HCT116 (cell line): Measurements from ENCODE around the gene ZNFX1. TPM values are rescaled to one million over a fixed set of nuclear protein-coding genes. Genes with fewer than 3 reads are reported as not detected.
A peak's percentile ranks its signal among the peaks of the same experiment; 100 is the strongest.

Experiments used
- ATAC-seq: fragments of 200-7000 bp; cut with Tn5 transposase; 2 replicates; pipeline ENCODE4 v1.9.1; 2020; ENCODE audit warnings: mild to moderate bottlenecking, moderate library complexity
- BruUV-seq: library from RNA; stranded (reverse); fragments of 400-500 nt; replicated peaks from 2 replicates; lab custom pipeline; 2021; lab: Mats Ljungman, UMichigan
- CTCF ChIA-PET: fragments of 300-600 bp; sonication (Branson Sonifier 250); formaldehyde crosslinking; loops from one replicate; lab custom pipeline; 2021; ENCODE audit warnings: antibody characterized with exemption; lab: Charles Lee
- POLR2A ChIA-PET: fragments of 300-600, 350-600 bp; sonication (Branson Sonifier 250); formaldehyde crosslinking; loops from one replicate; lab custom pipeline; 2021; ENCODE audit warnings: antibody characterized with exemption; lab: Charles Lee
- RAD21 ChIA-PET, 2 experiments: fragments of 300-600 bp; sonication (Branson Sonifier 250); formaldehyde crosslinking; loops; one replicate each; lab custom pipeline; 2023; ENCODE audit warnings: low total read pairs in 2 of 2; ENCODE audit not compliant: uncharacterized antibody in 2 of 2, unreplicated experiment in 2 of 2, low non-redundant PET in 1 of 2; lab: Charles Lee
- DNase-seq: peaks from one replicate; pipeline ENCODE4 v3.0.0-alpha.2; 2010; ENCODE audit warnings: low read depth, low spot score
- H2AFZ ChIP-seq: fragments of 200-600 bp; shearing (Covaris generic), sonication (generic); 2 replicates; pipeline ENCODE4 v1.6.1; 2017; ENCODE audit warnings: low read depth, mixed run types, mixed read lengths, antibody characterized with exemption, low read length; ENCODE audit not compliant: poor library complexity, severe bottlenecking
- H3K27ac ChIP-seq: 2 replicates; pipeline ENCODE4 v1.5.1; 2012; ENCODE audit warnings: low read depth, low read length
- H3K27me3 ChIP-seq: fragments of 200-600 bp; sonication (generic); 2 replicates; pipeline ENCODE4 v1.6.1; 2016; ENCODE audit warnings: mixed run types, low read length, mixed read lengths; ENCODE audit not compliant: insufficient read depth
- H3K36me3 ChIP-seq, 2 experiments: fragments of 200-500 bp in 1 of 2; fragments of 200-600 bp in 1 of 2; sonication (Bioruptor generic) in 1 of 2; sonication (generic) in 1 of 2; 2 replicates each; pipeline versions ENCODE4 v1.5.1 to v1.6.1; 2014 to 2016; ENCODE audit warnings: low read length in 2 of 2, inconsistent platforms in 1 of 2, mixed read lengths in 1 of 2, mixed run types in 1 of 2; ENCODE audit not compliant: insufficient read depth in 2 of 2, control insufficient read depth in 1 of 2
- H3K4me1 ChIP-seq, 2 experiments: fragments of 200-600 bp in 1 of 2; sonication (generic) in 1 of 2; 2 replicates each; pipeline versions ENCODE4 v1.5.1 to v1.6.1; 2012 to 2017; ENCODE audit warnings: low read length in 2 of 2, inconsistent platforms in 1 of 2, mild to moderate bottlenecking in 1 of 2, mixed read lengths in 1 of 2, mixed run types in 1 of 2, moderate library complexity in 1 of 2; ENCODE audit not compliant: insufficient read depth in 2 of 2, control insufficient read depth in 1 of 2
- H3K4me2 ChIP-seq: fragments of 200-600 bp; sonication (generic); 2 replicates; pipeline ENCODE4 v1.6.1; 2017; ENCODE audit warnings: mixed run types, low read length, mixed read lengths
- H3K4me3 ChIP-seq, 2 experiments: fragments of 200-600 bp in 1 of 2; sonication (generic) in 1 of 2; replicated peaks in 1 of 2; 2 replicates each; pipeline ENCODE4 v1.5.1; 2011 to 2016; ENCODE audit warnings: low read length in 2 of 2, control low read depth in 1 of 2, low read depth in 1 of 2, mild to moderate bottlenecking in 1 of 2, mixed read lengths in 1 of 2, mixed run types in 1 of 2
- H3K79me2 ChIP-seq: fragments of 200-600 bp; sonication (generic); 2 replicates; pipeline ENCODE4 v1.6.1; 2017; ENCODE audit warnings: mild to moderate bottlenecking, mixed run types, low read length, moderate library complexity, mixed read lengths; ENCODE audit not compliant: insufficient read depth
- H3K9ac ChIP-seq: fragments of 200-600 bp; sonication (generic); 2 replicates; pipeline ENCODE4 v1.6.1; 2016; ENCODE audit warnings: low read length, mixed read lengths
- H3K9me2 ChIP-seq: fragments of 200-600 bp; sonication (generic), shearing (Covaris generic); 2 replicates; pipeline ENCODE4 v1.6.1; 2017; ENCODE audit warnings: mixed run types, mild to moderate bottlenecking, moderate library complexity; ENCODE audit not compliant: insufficient read depth
- H3K9me3 ChIP-seq, 2 experiments: fragments of 200-500 bp in 1 of 2; fragments of 200-600 bp in 1 of 2; sonication (Bioruptor generic) in 1 of 2; sonication (generic) in 1 of 2; 2 replicates each; pipeline ENCODE4 v1.6.1; 2014 to 2017; ENCODE audit warnings: low read length in 2 of 2, mixed read lengths in 2 of 2, inconsistent platforms in 1 of 2, low read depth in 1 of 2, mild to moderate bottlenecking in 1 of 2, mixed run types in 1 of 2, moderate library complexity in 1 of 2; ENCODE audit not compliant: control insufficient read depth in 1 of 2, insufficient read depth in 1 of 2
- H4K20me1 ChIP-seq: fragments of 200-600 bp; sonication (generic), shearing (Covaris generic); 2 replicates; pipeline ENCODE4 v1.6.1; 2017; ENCODE audit warnings: mixed run types, mild to moderate bottlenecking, moderate library complexity; ENCODE audit not compliant: insufficient read depth
- CBX3 ChIP-seq: IDR thresholded peaks from 2 replicates; pipeline ENCODE4 v1.6.1; 2012; ENCODE audit warnings: low read depth
- CEBPB ChIP-seq: IDR thresholded peaks from 2 replicates; pipeline ENCODE4 v1.6.1; 2012; ENCODE audit warnings: low read depth
- EZH2phosphoT487 ChIP-seq: fragments of 200-600 bp; IDR thresholded peaks from 2 replicates; pipeline ENCODE4 v1.6.1; 2018; ENCODE audit warnings: antibody characterized with exemption, borderline replicate concordance
- FOSL1 ChIP-seq: IDR thresholded peaks from 2 replicates; pipeline ENCODE4 v1.6.1; 2012; ENCODE audit warnings: low read depth
- JUND ChIP-seq: IDR thresholded peaks from 2 replicates; pipeline ENCODE4 v1.6.1; 2012
- POLR2A ChIP-seq: IDR thresholded peaks from 2 replicates; pipeline ENCODE4 v1.7.0; 2011; ENCODE audit warnings: borderline replicate concordance; ENCODE audit not compliant: insufficient read depth, insufficient read length; ENCODE audit errors: extremely low read depth
- POLR2AphosphoS5 ChIP-seq: IDR thresholded peaks from 2 replicates; pipeline ENCODE4 v1.6.1; 2011; ENCODE audit warnings: mild to moderate bottlenecking, low read depth, low read length, moderate library complexity
- SIN3A ChIP-seq: IDR thresholded peaks from 2 replicates; pipeline ENCODE4 v1.6.1; 2012; ENCODE audit warnings: low read depth
- ZFX ChIP-seq: fragments of 450-650 bp; IDR thresholded peaks from 2 replicates; pipeline ENCODE4 v1.6.1; 2017
- intact Hi-C: fragments of 100-400 bp; cut with micrococcal nuclease; formaldehyde crosslinking; loops from 2 replicates; pipeline ENCODE4 v1.10.0; 2022
- total RNA-seq: library from RNA; stranded (reverse); gene quantifications from one replicate; pipeline ENCODE4 v1.2.1, GENCODE V29; 2021; ENCODE audit not compliant: unreplicated experiment
- TF ChIP-seq, protein P1 (sequence below): IDR thresholded peaks from 2 replicates; pipeline ENCODE4 v1.6.1; 2011; ENCODE audit warnings: mild to moderate bottlenecking, low read length, moderate library complexity; ENCODE audit not compliant: insufficient replicate concordance; ENCODE audit errors: extremely low read depth
- TF ChIP-seq, protein P2 (sequence below): IDR thresholded peaks from 2 replicates; pipeline ENCODE4 v1.6.1; 2012
- TF ChIP-seq, protein P3 (sequence below): IDR thresholded peaks from 2 replicates; pipeline ENCODE4 v1.6.1; 2012; ENCODE audit warnings: low read depth

The ZNFX1 gene
- total RNA-seq, 1 experiment from 2014 or later = 24.1 TPM

DNA sequence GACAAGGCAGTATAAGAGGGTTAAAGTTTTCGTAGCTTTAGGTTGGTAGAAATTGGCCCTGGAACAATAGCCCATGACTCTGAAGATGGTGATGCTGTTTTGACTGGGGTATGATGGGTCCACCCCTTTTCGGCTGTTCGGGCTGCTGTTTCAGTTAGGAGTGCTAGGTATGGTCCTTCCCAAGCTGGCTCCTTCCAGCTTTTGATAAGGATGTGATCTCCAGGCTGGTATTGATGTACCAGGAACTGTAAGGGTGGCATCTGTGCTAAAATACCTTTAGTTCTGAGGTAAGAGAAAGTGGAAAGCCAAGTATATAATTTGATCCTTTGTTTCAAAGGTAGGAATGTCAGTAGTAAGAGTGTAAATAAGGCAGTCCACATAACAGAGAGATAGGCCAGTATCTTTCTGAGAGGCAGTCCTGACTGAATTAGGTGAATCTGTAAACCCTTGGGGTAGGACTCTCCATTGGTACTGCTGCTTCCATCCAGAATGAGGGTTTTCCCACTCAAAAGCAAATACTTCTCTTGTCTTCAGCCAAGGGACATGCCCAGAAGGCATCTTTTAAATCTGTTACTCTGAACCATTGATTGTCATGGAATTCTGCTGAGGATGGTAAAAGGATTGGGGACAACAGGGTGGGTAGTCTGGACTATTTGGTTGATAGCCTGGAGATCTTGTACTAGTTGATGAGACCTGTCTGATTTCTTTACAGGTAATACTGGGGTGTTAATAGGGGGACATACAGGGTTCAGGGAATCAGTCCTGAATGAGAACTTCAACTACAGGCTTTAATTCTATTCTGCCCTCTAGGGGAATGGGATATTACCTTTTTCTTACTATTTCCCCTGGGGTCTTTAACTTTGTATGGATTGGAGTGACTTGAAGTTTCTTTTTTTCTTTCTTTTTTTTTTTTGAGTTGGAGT lies 6.1 kb upstream of the ZNFX1 start:
- no peak overlapping the region for H2AFZ ChIP-seq
- peak overlapping the region; percentile 92; the same call in 1 of the 2 replicates for H3K4me2 ChIP-seq
- H3K27me3 ChIP-seq = no peaks in the 10 kb centered on the region
- intact Hi-C loops = no loop called here
- peaks cover 88 to 97% of the 10 kb centered on the region in 2 experiments for H3K36me3 ChIP-seq
- POLR2A ChIA-PET = interaction anchor here (1.4 kb wide), 1 partner anchor 11 kb away, joined by 3 read pairs; no protein-coding TSS in a partner anchor
- DNase-seq (no peak), ATAC-seq (peak; percentile 19)
- BruUV-seq = no TSS peak
- RAD21 ChIA-PET = no interaction called here
- peaks cover 93% of the 10 kb centered on the region for H4K20me1 ChIP-seq
- peaks cover 96% of the 10 kb centered on the region for H3K79me2 ChIP-seq
- TF ChIP-seq EZH2phosphoT487 (no peak), SIN3A (0 out of 2 replicates have a peak, but pooled peaks have one; percentile 32)
- H3K9ac ChIP-seq = no peak overlapping the region
- no peaks in the 10 kb centered on the region for H3K9me2 ChIP-seq
- H3K4me1 ChIP-seq = peaks cover 48 to 92% of the 10 kb centered on the region in 2 experiments
- no peak overlapping the region for H3K27ac ChIP-seq
- CTCF ChIA-PET = interaction anchor here (1.2 kb wide), 1 partner anchor 36 kb away, joined by 3 read pairs; no protein-coding TSS in a partner anchor
- H3K9me3 ChIP-seq = no peaks in the 10 kb centered on the region
- H3K4me3 ChIP-seq = no peak overlapping the region

DNA sequence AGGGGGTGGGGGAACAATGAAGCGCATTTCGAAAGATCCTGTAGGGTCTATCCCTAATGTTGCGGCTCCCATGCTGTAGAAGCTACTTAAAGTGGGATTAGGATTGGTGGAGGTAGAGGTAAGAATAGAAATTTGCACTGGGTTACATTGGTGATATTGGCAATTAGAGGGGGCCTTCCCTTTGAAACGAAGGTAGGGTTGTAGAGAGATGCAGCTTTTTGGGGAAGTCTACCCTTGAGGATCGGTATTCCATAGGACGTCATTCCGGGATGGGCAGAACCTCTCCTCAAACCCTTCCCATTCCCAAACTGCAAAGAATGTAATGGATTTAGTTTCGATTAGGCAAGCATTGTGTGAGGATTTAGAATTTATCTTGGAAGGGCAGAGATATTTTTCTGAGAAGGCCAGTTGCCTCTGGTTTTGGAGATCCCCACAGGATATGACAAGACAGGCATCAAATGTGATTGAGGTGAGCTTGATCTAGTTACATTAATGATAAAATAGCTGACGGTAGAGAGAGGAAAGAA lies 5.4 kb upstream of the ZNFX1 start:
- Histone ChIP-seq H3K79me2 (peaks cover 98% of the 10 kb centered on the region), H4K20me1 (peaks cover 86% of the 10 kb centered on the region), H2AFZ (no peak overlapping the region), H3K9me2 (no peaks in the 10 kb centered on the region)
- CTCF ChIA-PET = interaction anchor here (1.2 kb wide), 1 partner anchor 37 kb away, joined by 3 read pairs; no protein-coding TSS in a partner anchor
- BruUV-seq = no TSS peak
- intact Hi-C loops = no loop called here
- TF ChIP-seq, protein P1, sequence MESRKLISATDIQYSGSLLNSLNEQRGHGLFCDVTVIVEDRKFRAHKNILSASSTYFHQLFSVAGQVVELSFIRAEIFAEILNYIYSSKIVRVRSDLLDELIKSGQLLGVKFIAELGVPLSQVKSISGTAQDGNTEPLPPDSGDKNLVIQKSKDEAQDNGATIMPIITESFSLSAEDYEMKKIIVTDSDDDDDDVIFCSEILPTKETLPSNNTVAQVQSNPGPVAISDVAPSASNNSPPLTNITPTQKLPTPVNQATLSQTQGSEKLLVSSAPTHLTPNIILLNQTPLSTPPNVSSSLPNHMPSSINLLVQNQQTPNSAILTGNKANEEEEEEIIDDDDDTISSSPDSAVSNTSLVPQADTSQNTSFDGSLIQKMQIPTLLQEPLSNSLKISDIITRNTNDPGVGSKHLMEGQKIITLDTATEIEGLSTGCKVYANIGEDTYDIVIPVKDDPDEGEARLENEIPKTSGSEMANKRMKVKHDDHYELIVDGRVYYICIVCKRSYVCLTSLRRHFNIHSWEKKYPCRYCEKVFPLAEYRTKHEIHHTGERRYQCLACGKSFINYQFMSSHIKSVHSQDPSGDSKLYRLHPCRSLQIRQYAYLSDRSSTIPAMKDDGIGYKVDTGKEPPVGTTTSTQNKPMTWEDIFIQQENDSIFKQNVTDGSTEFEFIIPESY = no peak
- no peak for TF ChIP-seq CEBPB
- no peak for TF ChIP-seq FOSL1
- TF ChIP-seq JUND = no peak
- no peak for TF ChIP-seq CBX3
- TF ChIP-seq, protein P2, sequence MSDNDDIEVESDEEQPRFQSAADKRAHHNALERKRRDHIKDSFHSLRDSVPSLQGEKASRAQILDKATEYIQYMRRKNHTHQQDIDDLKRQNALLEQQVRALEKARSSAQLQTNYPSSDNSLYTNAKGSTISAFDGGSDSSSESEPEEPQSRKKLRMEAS = no peak
- TF ChIP-seq SIN3A = no peak; the same call in 1 of the 2 replicates
- no peak for TF ChIP-seq ZFX
- TF ChIP-seq POLR2AphosphoS5 = no peak; the same call in none of the 2 replicates
- TF ChIP-seq EZH2phosphoT487 = no peak
- TF ChIP-seq, protein P3, sequence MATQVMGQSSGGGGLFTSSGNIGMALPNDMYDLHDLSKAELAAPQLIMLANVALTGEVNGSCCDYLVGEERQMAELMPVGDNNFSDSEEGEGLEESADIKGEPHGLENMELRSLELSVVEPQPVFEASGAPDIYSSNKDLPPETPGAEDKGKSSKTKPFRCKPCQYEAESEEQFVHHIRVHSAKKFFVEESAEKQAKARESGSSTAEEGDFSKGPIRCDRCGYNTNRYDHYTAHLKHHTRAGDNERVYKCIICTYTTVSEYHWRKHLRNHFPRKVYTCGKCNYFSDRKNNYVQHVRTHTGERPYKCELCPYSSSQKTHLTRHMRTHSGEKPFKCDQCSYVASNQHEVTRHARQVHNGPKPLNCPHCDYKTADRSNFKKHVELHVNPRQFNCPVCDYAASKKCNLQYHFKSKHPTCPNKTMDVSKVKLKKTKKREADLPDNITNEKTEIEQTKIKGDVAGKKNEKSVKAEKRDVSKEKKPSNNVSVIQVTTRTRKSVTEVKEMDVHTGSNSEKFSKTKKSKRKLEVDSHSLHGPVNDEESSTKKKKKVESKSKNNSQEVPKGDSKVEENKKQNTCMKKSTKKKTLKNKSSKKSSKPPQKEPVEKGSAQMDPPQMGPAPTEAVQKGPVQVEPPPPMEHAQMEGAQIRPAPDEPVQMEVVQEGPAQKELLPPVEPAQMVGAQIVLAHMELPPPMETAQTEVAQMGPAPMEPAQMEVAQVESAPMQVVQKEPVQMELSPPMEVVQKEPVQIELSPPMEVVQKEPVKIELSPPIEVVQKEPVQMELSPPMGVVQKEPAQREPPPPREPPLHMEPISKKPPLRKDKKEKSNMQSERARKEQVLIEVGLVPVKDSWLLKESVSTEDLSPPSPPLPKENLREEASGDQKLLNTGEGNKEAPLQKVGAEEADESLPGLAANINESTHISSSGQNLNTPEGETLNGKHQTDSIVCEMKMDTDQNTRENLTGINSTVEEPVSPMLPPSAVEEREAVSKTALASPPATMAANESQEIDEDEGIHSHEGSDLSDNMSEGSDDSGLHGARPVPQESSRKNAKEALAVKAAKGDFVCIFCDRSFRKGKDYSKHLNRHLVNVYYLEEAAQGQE = no peak
- TF ChIP-seq POLR2A = no peak
- TF ChIP-seq, all 23 proteins: peak for 0
- ATAC-seq = no peak
- Histone ChIP-seq H3K27me3 (no peaks in the 10 kb centered on the region), H3K4me3 (no peak overlapping the region), H3K9ac (no peak overlapping the region), H3K9me3 (no peaks in the 10 kb centered on the region), H3K36me3 (peaks cover 82 to 94% of the 10 kb centered on the region in 2 experiments), H3K4me1 (peaks cover 48 to 85% of the 10 kb centered on the region in 2 experiments), H3K4me2 (peak overlapping the region; percentile 92; the same call in 1 of the 2 replicates), H3K27ac (peak overlapping the region; percentile 28; the same call in 1 of the 2 replicates)
- DNase-seq = no peak
- ChIA-PET POLR2A (interaction anchor here (1.4 kb wide), 1 partner anchor 12 kb away, joined by 3 read pairs; no protein-coding TSS in a partner anchor), RAD21 (no interaction called here)
